Testis (tissue), 2 donors: Measurements from ENCODE around the gene VPS37B.

ENCODE experiments used
- CTCF ChIP-seq, 3 experiments: fragments of 450-650 bp in 2 of 3; fragments of 200-600 bp in 1 of 3; sonication (generic) in 1 of 3; IDR thresholded peaks; one replicate each; pipeline ENCODE4 v1.5.1; 2016 to 2019; ENCODE audit warnings: antibody characterized with exemption in 3 of 3, mild to moderate bottlenecking in 2 of 3, moderate library complexity in 1 of 3
- POLR2A ChIP-seq: fragments of 450-650 bp; IDR thresholded peaks from one replicate; pipeline ENCODE4 v1.6.1; 2017; ENCODE audit warnings: antibody characterized with exemption, mild to moderate bottlenecking, moderate library complexity

GRCh38 chr12:122927756-122928403 lies 32.0 kb upstream of the VPS37B start:
- no peak for TF ChIP-seq CTCF (IDR thresholded peaks at IDR 0.05)
- no peak for TF ChIP-seq POLR2A
